ENCODE measurements around the gene NCKAP5.

The NCKAP5 gene

GRCh38 chr2:132680544-132680943, 887.7 kb downstream of the NCKAP5 start:
- Histone ChIP-seq H3K9me3 (no peaks in the 10 kb centered on the region), H3K27me3 (peaks cover 12% of the 10 kb centered on the region), H3K36me3 (no peaks in the 10 kb centered on the region), H3K4me3 (ENCODE audit: low read depth in 1 of 2, low read length in 1 of 2) (no peak overlapping the region), H3K27ac (no peak overlapping the region), H3K4me1 (ENCODE audit: control insufficient read depth in 1 of 2, insufficient read depth in 1 of 2, low read depth in 1 of 2, low read length in 1 of 2) (no peaks in the 10 kb centered on the region)
- TF ChIP-seq CTCF (IDR thresholded peaks at IDR 0.05): no peak

DNA sequence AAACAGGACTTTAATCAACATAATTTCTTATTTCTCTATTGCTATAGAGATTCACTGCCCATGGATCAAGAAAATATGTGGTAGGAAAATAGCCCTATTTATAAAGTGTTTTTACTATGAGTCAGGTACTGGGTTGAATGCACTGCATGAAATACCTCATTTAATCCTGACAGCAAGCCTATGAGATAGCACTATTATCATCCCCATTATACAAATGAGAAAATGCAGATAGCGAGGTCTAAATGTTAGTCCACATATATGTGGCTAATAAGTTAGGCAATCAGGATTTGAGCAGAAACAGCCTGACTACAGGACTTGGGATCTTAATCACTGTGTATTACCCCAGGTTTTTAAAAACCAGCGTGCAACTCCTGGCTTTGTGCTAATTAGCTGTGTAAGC, 889.8 kb downstream of the NCKAP5 start:
- Histone ChIP-seq H3K9me3 (no peaks in the 10 kb centered on the region), H3K36me3 (no peaks in the 10 kb centered on the region), H3K4me3 (ENCODE audit: low read depth in 1 of 2, low read length in 1 of 2) (no peak overlapping the region), H3K27ac (no peak overlapping the region), H3K4me1 (ENCODE audit: control insufficient read depth in 1 of 2, insufficient read depth in 1 of 2, low read depth in 1 of 2, low read length in 1 of 2) (no peaks in the 10 kb centered on the region), H3K27me3 (peaks cover 32% of the 10 kb centered on the region)
- no peak for TF ChIP-seq CTCF (IDR thresholded peaks at IDR 0.05)

GRCh38 chr2:132677661-132678060, 890.6 kb downstream of the NCKAP5 start:
- no peak for TF ChIP-seq CTCF (IDR thresholded peaks at IDR 0.05)
- no peak overlapping the region for H3K4me3 ChIP-seq (ENCODE audit: low read depth in 1 of 2, low read length in 1 of 2)
- no peak overlapping the region for H3K27ac ChIP-seq
- no peaks in the 10 kb centered on the region for H3K36me3 ChIP-seq
- H3K27me3 ChIP-seq: peaks cover 40% of the 10 kb centered on the region
- H3K9me3 ChIP-seq: no peaks in the 10 kb centered on the region
- no peaks in the 10 kb centered on the region for H3K4me1 ChIP-seq (ENCODE audit: control insufficient read depth in 1 of 2, insufficient read depth in 1 of 2, low read depth in 1 of 2, low read length in 1 of 2)

DNA sequence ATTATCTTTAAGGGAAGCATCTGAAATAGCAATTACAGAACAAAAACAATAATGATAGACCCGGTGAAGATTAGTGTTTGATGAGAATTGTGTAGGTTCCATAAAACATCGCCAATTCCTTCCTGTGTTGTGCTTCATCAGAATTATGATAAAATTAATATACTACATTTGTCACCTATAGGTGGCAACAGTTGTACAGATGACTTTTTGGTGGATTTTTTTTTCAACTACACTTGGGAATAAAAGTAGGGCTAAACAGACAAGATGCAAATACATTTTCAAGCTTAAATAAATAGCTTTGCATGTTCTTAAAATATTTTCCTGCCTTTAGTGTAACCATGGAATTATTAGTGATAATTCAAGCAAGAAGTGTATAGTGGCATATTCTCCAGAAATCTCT, 891.3 kb downstream of the NCKAP5 start:
- Histone ChIP-seq H3K27ac (no peak overlapping the region), H3K36me3 (no peaks in the 10 kb centered on the region), H3K4me1 (ENCODE audit: control insufficient read depth in 1 of 2, insufficient read depth in 1 of 2, low read depth in 1 of 2, low read length in 1 of 2) (no peaks in the 10 kb centered on the region), H3K27me3 (peaks cover 47% of the 10 kb centered on the region), H3K4me3 (ENCODE audit: low read depth in 1 of 2, low read length in 1 of 2) (no peak overlapping the region), H3K9me3 (no peaks in the 10 kb centered on the region)
- no peak for TF ChIP-seq CTCF (IDR thresholded peaks at IDR 0.05)

GRCh38 chr2:132671151-132671835, 897.0 kb downstream of the NCKAP5 start:
- peaks cover 92% of the 10 kb centered on the region for H3K27me3 ChIP-seq
- no peak overlapping the region for H3K27ac ChIP-seq
- TF ChIP-seq CTCF (IDR thresholded peaks at IDR 0.05): no peak
- H3K4me1 ChIP-seq (ENCODE audit: control insufficient read depth in 1 of 2, insufficient read depth in 1 of 2, low read depth in 1 of 2, low read length in 1 of 2): no peaks in the 10 kb centered on the region
- H3K36me3 ChIP-seq: no peaks in the 10 kb centered on the region
- no peak overlapping the region for H3K4me3 ChIP-seq (ENCODE audit: low read depth in 1 of 2, low read length in 1 of 2)
- H3K9me3 ChIP-seq: no peaks in the 10 kb centered on the region
